Measurements from ENCODE around the gene MDK.

- no peak for TF ChIP-seq GATA3 (IDR thresholded peaks at IDR 0.05; ENCODE audit: low read depth, low read length)
- no peak for TF ChIP-seq GATA2 (IDR thresholded peaks at IDR 0.05; ENCODE audit: low read depth, low read length)
These were observed 9.4 kb upstream of the MDK start for GRCh38 chr11:46372086-46372485.

Measured in SH-SY5Y (cell line).